Measurements from ENCODE around the gene AAMDC.
"Not testable (repeated sequence)": the region's sequence is repeated elsewhere in the genome, so short reads cannot be mapped to it uniquely, and the experiment has no call there.

Gene AAMDC

DNA sequence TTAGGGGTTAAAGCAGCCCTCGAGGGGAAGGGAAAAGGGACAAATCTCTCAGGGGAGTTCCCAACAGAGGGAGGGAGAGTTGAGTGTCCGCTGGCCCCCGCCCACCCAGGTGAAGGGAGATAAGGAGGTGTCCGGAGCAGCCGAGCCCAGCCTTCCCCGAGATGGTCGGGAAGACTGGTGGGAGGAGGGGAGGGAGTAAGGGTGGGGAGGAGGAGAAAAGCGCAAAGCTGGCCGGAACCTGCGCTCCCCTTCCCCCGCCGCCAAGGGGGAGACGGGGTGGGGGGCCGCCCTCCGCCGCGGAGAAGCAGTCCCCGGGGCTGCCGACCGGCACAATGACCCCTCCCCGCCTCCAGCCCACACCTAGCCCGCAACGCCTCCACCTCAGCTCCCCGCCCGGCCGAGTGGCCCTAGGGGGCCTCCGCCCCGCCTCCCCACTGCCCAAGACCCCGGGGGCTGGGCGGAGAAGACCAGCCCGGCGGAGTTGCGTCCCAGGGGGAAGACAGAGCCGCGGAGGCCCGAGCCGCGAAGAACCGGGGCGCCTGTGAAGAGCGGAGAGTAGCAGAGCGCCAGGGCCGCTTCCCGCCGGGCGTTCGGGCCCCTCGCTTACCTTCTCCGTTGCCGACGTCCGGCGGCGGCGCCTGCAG is 901 bp upstream of the AAMDC start:
- peak overlapping the region; percentile 95 for H3K4me3 ChIP-seq (ENCODE audit: insufficient read depth, low read length, poor library complexity, severe bottlenecking)
- H4K20me1 ChIP-seq (ENCODE audit: low read depth, low read length): peaks cover 17% of the 10 kb centered on the region
- peaks cover 3% of the 10 kb centered on the region; the same call in 1 of the 2 replicates for H3F3A ChIP-seq (ENCODE audit: insufficient read depth)
- H3K9ac ChIP-seq (ENCODE audit: low read length): peak overlapping the region; percentile 98
- H3K79me2 ChIP-seq (ENCODE audit: insufficient read depth, low read length): peaks cover 53% of the 10 kb centered on the region
- no peaks in the 10 kb centered on the region for H3K9me2 ChIP-seq (replicated peaks; ENCODE audit: insufficient read depth, low read length)
- H3K36me3 ChIP-seq (ENCODE audit: low read length): peaks cover 9% of the 10 kb centered on the region; the same call in 1 of the 2 replicates
- H3K27me3 ChIP-seq (ENCODE audit: low read length): no peaks in the 10 kb centered on the region
- H3K4me2 ChIP-seq (ENCODE audit: low read depth, low read length, poor library complexity, severe bottlenecking): peak overlapping the region; percentile 88
- no peaks in the 10 kb centered on the region for H3K9me3 ChIP-seq (ENCODE audit: insufficient read depth, low read length)
- H2AFZ ChIP-seq (ENCODE audit: low read depth, low read length, severe bottlenecking): peak overlapping the region; percentile 75
- TF ChIP-seq, protein P1, sequence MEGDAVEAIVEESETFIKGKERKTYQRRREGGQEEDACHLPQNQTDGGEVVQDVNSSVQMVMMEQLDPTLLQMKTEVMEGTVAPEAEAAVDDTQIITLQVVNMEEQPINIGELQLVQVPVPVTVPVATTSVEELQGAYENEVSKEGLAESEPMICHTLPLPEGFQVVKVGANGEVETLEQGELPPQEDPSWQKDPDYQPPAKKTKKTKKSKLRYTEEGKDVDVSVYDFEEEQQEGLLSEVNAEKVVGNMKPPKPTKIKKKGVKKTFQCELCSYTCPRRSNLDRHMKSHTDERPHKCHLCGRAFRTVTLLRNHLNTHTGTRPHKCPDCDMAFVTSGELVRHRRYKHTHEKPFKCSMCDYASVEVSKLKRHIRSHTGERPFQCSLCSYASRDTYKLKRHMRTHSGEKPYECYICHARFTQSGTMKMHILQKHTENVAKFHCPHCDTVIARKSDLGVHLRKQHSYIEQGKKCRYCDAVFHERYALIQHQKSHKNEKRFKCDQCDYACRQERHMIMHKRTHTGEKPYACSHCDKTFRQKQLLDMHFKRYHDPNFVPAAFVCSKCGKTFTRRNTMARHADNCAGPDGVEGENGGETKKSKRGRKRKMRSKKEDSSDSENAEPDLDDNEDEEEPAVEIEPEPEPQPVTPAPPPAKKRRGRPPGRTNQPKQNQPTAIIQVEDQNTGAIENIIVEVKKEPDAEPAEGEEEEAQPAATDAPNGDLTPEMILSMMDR (IDR thresholded peaks at IDR 0.05; ENCODE audit: insufficient read depth, low read length, poor library complexity, severe bottlenecking): no peak
- no peak for TF ChIP-seq EZH2phosphoT487 (conservative IDR thresholded peaks at IDR 0.05; ENCODE audit: low read length)
- peak overlapping the region; percentile 80 for H3K27ac ChIP-seq (ENCODE audit: low read depth, low read length)

DNA sequence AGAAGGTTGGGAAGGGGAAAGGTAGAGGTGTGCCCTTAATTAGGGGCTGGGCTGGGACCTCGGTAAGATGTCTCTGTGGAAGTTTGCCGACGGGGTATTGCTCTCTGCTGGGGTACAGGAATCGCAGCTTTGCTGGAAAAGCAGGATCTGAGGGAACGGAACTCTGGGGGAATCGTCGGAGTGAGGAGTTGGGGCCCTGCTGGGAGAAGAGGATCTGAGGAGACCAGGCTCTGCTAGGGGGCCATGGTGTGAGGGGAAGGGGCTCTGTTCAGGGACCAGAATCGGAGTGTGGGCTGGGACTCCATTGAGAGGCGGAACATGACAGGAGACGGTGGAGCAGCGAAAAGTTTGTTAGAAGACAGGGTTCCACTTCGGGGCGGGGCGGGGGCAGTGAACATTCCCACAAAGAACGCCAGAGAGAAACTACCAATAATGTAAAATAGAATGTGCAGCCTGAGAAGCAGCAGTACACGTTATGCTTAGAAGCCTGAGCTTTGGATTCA is 456 bp downstream of the AAMDC start:
- no peaks in the 10 kb centered on the region for H3K27me3 ChIP-seq (ENCODE audit: low read length)
- peaks cover 17% of the 10 kb centered on the region for H4K20me1 ChIP-seq (ENCODE audit: low read depth, low read length)
- peaks cover 3% of the 10 kb centered on the region; the same call in 1 of the 2 replicates for H3F3A ChIP-seq (ENCODE audit: insufficient read depth)
- peaks cover 39% of the 10 kb centered on the region for H3K79me2 ChIP-seq (ENCODE audit: insufficient read depth, low read length)
- TF ChIP-seq, protein P1 (IDR thresholded peaks at IDR 0.05; ENCODE audit: insufficient read depth, low read length, poor library complexity, severe bottlenecking): no peak
- TF ChIP-seq EZH2phosphoT487 (conservative IDR thresholded peaks at IDR 0.05; ENCODE audit: low read length): no peak
- no peak overlapping the region for H3K27ac ChIP-seq (ENCODE audit: low read depth, low read length)
- H3K9ac ChIP-seq (ENCODE audit: low read length): peak overlapping the region; percentile 98
- H3K36me3 ChIP-seq (ENCODE audit: low read length): peaks cover 6% of the 10 kb centered on the region; the same call in 1 of the 2 replicates
- no peaks in the 10 kb centered on the region for H3K9me2 ChIP-seq (replicated peaks; ENCODE audit: insufficient read depth, low read length)
- H2AFZ ChIP-seq (ENCODE audit: low read depth, low read length, severe bottlenecking): peak overlapping the region; percentile 64
- peak overlapping the region; percentile 88 for H3K4me2 ChIP-seq (ENCODE audit: low read depth, low read length, poor library complexity, severe bottlenecking)
- no peaks in the 10 kb centered on the region for H3K9me3 ChIP-seq (ENCODE audit: insufficient read depth, low read length)
- peak overlapping the region; percentile 95 for H3K4me3 ChIP-seq (ENCODE audit: insufficient read depth, low read length, poor library complexity, severe bottlenecking)

DNA sequence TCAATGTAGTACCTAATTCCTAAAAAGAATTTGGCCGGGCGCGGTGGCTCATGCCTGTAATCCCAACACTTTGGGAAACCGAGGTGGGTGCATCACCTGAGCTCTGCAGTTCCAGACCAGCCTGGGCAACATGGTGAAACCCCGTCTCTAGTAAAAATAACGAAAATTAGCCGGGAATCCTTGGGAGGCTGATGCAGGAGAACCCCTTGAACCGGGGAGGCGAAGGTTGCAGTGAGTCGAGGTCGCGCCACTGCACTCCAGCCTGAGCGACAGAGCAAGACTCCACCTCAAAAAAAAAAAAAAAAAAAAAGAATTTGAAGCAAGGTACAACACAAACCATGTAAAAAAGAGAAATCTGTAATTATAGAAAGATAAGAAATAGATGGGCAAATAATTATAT is 1.2 kb downstream of the AAMDC start:
- not testable (repeated sequence) for H3K4me2 ChIP-seq (ENCODE audit: low read depth, low read length, poor library complexity, severe bottlenecking); H3K9ac ChIP-seq (ENCODE audit: low read length)

DNA sequence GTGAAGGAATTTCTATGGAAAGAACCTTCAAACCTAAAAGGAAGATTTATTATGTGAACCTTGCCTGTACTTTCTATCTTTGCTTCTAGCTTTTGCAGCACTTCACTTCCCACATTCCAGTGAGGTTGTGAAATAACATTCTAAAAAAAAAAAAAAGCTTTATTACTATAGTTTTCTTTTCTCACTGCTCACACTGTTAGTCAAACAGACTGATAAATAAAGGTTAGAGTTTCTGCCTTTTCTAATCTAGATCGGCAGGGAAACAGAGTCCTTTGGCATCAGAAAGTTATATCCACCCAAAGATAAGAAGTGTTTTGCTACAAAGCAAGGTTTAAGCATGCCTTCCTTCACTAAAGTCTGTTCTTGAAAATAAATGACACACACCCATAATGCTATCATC is 2.8 kb downstream of the AAMDC start:
- Histone ChIP-seq H3K27ac (ENCODE audit: low read depth, low read length) (no peak overlapping the region), H3K9ac (ENCODE audit: low read length) (no peak overlapping the region)

More for the DNA sequence above, 1.2 kb downstream of the AAMDC start:
- not testable (repeated sequence) for H3K4me3 ChIP-seq (ENCODE audit: insufficient read depth, low read length, poor library complexity, severe bottlenecking); H2AFZ ChIP-seq (ENCODE audit: low read depth, low read length, severe bottlenecking); H3K9me2 ChIP-seq (replicated peaks; ENCODE audit: insufficient read depth, low read length); H3K36me3 ChIP-seq (ENCODE audit: low read length); H3K9me3 ChIP-seq (ENCODE audit: insufficient read depth, low read length); H3K27ac ChIP-seq (ENCODE audit: low read depth, low read length); H3F3A ChIP-seq (ENCODE audit: insufficient read depth); H3K27me3 ChIP-seq (ENCODE audit: low read length)
- peaks cover 13% of the 10 kb centered on the region for H4K20me1 ChIP-seq (ENCODE audit: low read depth, low read length)
- peaks cover 32% of the 10 kb centered on the region for H3K79me2 ChIP-seq (ENCODE audit: insufficient read depth, low read length)

More for the DNA sequence above, 2.8 kb downstream of the AAMDC start:
- H3K9me3 ChIP-seq (ENCODE audit: insufficient read depth, low read length): no peaks in the 10 kb centered on the region
- H3K79me2 ChIP-seq (ENCODE audit: insufficient read depth, low read length): peaks cover 15% of the 10 kb centered on the region
- peaks cover 3% of the 10 kb centered on the region; the same call in 1 of the 2 replicates for H3F3A ChIP-seq (ENCODE audit: insufficient read depth)
- no peaks in the 10 kb centered on the region for H3K27me3 ChIP-seq (ENCODE audit: low read length)
- H4K20me1 ChIP-seq (ENCODE audit: low read depth, low read length): no peaks in the 10 kb centered on the region
- no peaks in the 10 kb centered on the region for H3K9me2 ChIP-seq (replicated peaks; ENCODE audit: insufficient read depth, low read length)
- H3K4me2 ChIP-seq (ENCODE audit: low read depth, low read length, poor library complexity, severe bottlenecking): no peak overlapping the region
- H2AFZ ChIP-seq (ENCODE audit: low read depth, low read length, severe bottlenecking): no peak overlapping the region
- H3K4me3 ChIP-seq (ENCODE audit: insufficient read depth, low read length, poor library complexity, severe bottlenecking): no peak overlapping the region
- no peak for TF ChIP-seq EZH2phosphoT487 (conservative IDR thresholded peaks at IDR 0.05; ENCODE audit: low read length)
- TF ChIP-seq, protein P1 (IDR thresholded peaks at IDR 0.05; ENCODE audit: insufficient read depth, low read length, poor library complexity, severe bottlenecking): no peak
- H3K36me3 ChIP-seq (ENCODE audit: low read length): no peaks in the 10 kb centered on the region
